Nephron progenitor cell (in vitro differentiated cells): Measurements from ENCODE around the gene CCDC82.
A peak's percentile ranks its signal among the peaks of the same experiment; 100 is the strongest.

Experiments used
- DNase-seq: peaks from one replicate; pipeline ENCODE4 v3.0.0; 2021
- H3K27ac Mint-ChIP-seq: 2 replicates; pipeline ENCODE4 v1.8.0; 2021; ENCODE audit warnings: mild to moderate bottlenecking, moderate library complexity, mixed read lengths
- H3K27me3 Mint-ChIP-seq: 2 replicates; pipeline ENCODE4 v1.8.0; 2021; ENCODE audit warnings: mild to moderate bottlenecking, low read depth, mixed read lengths; ENCODE audit not compliant: poor library complexity
- H3K36me3 Mint-ChIP-seq: 2 replicates; pipeline ENCODE4 v1.8.0; 2021; ENCODE audit warnings: low read depth, mixed read lengths
- H3K4me1 Mint-ChIP-seq: 2 replicates; pipeline ENCODE4 v1.8.0; 2021; ENCODE audit warnings: mixed read lengths
- H3K4me3 Mint-ChIP-seq: 2 replicates; pipeline ENCODE4 v1.8.0; 2021; ENCODE audit warnings: mild to moderate bottlenecking, moderate library complexity, mixed read lengths
- H3K9me3 Mint-ChIP-seq: 2 replicates; pipeline ENCODE4 v1.8.0; 2021; ENCODE audit warnings: mild to moderate bottlenecking, moderate library complexity, mixed read lengths
- TF ChIP-seq, protein P1 (sequence below): fragments of 200-600 bp; sonication (generic); IDR thresholded peaks from 2 replicates; pipeline ENCODE4 v1.5.0; 2021; ENCODE audit warnings: antibody characterized with exemption

Gene CCDC82

DNA sequence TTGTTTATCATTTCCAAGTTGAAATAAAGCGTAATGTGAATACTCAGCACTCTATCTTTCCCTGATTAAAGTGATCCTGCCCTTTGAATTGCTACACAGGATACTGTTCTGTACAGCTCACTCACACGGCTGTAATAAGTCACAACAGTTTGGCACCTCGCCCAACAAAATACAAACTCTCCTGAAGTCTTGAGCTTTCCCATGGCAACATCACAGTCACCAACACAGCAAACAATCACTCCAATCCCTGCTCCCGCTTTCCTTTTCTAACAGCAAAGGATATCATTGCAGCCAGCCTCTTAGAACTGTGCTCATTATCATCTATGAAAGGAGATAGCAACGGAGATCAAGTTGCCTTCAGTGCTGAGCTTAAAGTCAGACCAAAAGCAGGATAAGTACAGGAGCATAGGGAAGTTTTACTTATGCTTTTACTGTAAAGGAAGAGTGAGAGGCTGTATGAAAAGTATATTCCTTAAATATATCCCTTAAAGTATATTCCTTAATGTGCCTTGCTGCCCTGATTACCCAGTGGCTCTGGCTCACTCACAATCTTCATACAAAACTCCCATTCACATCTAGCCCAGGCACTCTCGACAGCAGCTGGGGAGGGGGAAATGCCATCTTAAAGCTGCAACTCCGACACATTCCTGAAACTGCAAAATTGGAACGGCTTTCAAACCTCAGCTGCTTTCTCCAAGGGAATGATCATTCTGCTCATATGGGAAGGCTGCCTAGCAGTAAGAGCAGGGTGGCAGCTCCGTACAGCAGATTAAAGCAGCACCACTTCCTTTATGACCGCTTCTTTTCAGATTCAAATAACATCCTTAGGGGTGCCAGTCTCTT, 82.6 kb downstream of the CCDC82 start:
- peaks cover 5% of the 10 kb centered on the region for H3K36me3 Mint-ChIP-seq
- H3K4me1 Mint-ChIP-seq = peaks cover 31% of the 10 kb centered on the region
- H3K27me3 Mint-ChIP-seq = peaks cover 2% of the 10 kb centered on the region
- no peaks in the 10 kb centered on the region for H3K9me3 Mint-ChIP-seq
- DNase-seq = peak; percentile 20
- TF ChIP-seq, protein P1, sequence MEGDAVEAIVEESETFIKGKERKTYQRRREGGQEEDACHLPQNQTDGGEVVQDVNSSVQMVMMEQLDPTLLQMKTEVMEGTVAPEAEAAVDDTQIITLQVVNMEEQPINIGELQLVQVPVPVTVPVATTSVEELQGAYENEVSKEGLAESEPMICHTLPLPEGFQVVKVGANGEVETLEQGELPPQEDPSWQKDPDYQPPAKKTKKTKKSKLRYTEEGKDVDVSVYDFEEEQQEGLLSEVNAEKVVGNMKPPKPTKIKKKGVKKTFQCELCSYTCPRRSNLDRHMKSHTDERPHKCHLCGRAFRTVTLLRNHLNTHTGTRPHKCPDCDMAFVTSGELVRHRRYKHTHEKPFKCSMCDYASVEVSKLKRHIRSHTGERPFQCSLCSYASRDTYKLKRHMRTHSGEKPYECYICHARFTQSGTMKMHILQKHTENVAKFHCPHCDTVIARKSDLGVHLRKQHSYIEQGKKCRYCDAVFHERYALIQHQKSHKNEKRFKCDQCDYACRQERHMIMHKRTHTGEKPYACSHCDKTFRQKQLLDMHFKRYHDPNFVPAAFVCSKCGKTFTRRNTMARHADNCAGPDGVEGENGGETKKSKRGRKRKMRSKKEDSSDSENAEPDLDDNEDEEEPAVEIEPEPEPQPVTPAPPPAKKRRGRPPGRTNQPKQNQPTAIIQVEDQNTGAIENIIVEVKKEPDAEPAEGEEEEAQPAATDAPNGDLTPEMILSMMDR = no peak
- peak overlapping the region; percentile 92 for H3K27ac Mint-ChIP-seq
- H3K4me3 Mint-ChIP-seq = peak overlapping the region; percentile 63

GRCh38 chr11:96306600-96306932, 83.1 kb downstream of the CCDC82 start:
- TF ChIP-seq, protein P1 = no peak
- H3K9me3 Mint-ChIP-seq = no peaks in the 10 kb centered on the region
- peak overlapping the region; percentile 29 for H3K4me3 Mint-ChIP-seq
- H3K4me1 Mint-ChIP-seq = peaks cover 31% of the 10 kb centered on the region
- H3K27me3 Mint-ChIP-seq = peaks cover 2% of the 10 kb centered on the region
- peak overlapping the region; percentile 92 for H3K27ac Mint-ChIP-seq
- peaks cover 5% of the 10 kb centered on the region for H3K36me3 Mint-ChIP-seq
- DNase-seq = no peak

- TF ChIP-seq, protein P1 = no peak
- no peak overlapping the region for H3K4me3 Mint-ChIP-seq
- H3K4me1 Mint-ChIP-seq = peaks cover 31% of the 10 kb centered on the region
- H3K27me3 Mint-ChIP-seq = peaks cover 2% of the 10 kb centered on the region
- no peak overlapping the region for H3K27ac Mint-ChIP-seq
- no peak for DNase-seq
- H3K9me3 Mint-ChIP-seq = no peaks in the 10 kb centered on the region
- peaks cover 3% of the 10 kb centered on the region for H3K36me3 Mint-ChIP-seq
Observed at GRCh38 chr11:96306071-96306470, 83.6 kb downstream of the CCDC82 start.

GRCh38 chr11:96303980-96304379, 85.7 kb downstream of the CCDC82 start:
- peaks cover 50% of the 10 kb centered on the region for H3K4me1 Mint-ChIP-seq

GRCh38 chr11:96303064-96303463, 86.6 kb downstream of the CCDC82 start:
- no peak for DNase-seq
- no peak overlapping the region for H3K27ac Mint-ChIP-seq
- H3K4me1 Mint-ChIP-seq = peaks cover 48% of the 10 kb centered on the region
- H3K4me3 Mint-ChIP-seq = no peak overlapping the region
- peaks cover 14% of the 10 kb centered on the region for H3K36me3 Mint-ChIP-seq
- H3K27me3 Mint-ChIP-seq = peaks cover 2% of the 10 kb centered on the region
- no peaks in the 10 kb centered on the region for H3K9me3 Mint-ChIP-seq
- TF ChIP-seq, protein P1 = no peak

More at GRCh38 chr11:96303980-96304379, 85.7 kb downstream of the CCDC82 start:
- Mint-ChIP-seq H3K36me3 (peaks cover 11% of the 10 kb centered on the region), H3K9me3 (no peaks in the 10 kb centered on the region), H3K27ac (no peak overlapping the region), H3K4me3 (no peak overlapping the region), H3K27me3 (peaks cover 2% of the 10 kb centered on the region)
- TF ChIP-seq, protein P1 = no peak
- no peak for DNase-seq
